ENCODE results near the gene FRAT2. TPM values are rescaled to one million over a fixed set of nuclear protein-coding genes. Genes with fewer than 3 reads are reported as not detected.

The FRAT2 gene
- total RNA-seq, 1 donor from 2014 or later = 11.2 TPM

DNA sequence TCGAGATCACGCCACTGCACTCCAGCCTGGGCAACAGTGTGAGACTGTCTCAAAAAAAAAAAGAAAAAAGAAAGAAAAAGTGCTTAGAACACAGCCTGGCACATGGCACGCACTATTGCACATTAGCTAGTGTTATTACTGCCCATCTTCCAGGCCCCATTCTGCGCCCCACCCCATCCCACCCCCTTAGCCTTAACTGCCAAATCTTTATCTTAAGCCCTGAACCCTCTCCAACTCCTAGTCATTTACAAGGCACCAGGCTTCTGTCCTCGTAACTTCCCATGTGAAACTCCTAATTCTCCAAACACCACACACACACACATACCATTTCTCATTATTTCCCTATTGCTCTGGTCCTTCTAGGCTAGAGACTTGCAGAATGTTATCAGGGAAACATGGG lies 4.8 kb downstream of the FRAT2 start:
- Mint-ChIP-seq H3K4me3 (no peak overlapping the region), H3K4me1 (ENCODE audit: low read depth) (peaks cover 63% of the 10 kb centered on the region), H3K27ac (no peak overlapping the region), H3K27me3 (ENCODE audit: insufficient read depth) (no peaks in the 10 kb centered on the region), H3K9me3 (no peaks in the 10 kb centered on the region), H3K36me3 (ENCODE audit: low read depth) (peaks cover 15% of the 10 kb centered on the region)
- no peak for DNase-seq (ENCODE audit: low spot score)
- intact Hi-C loops (cut with micrococcal nuclease) = loop anchor here (5.0 to 10.0 kb wide), 2 partner anchors 355 to 742 kb away; partner anchors contain the start of gene TM9SF3

DNA sequence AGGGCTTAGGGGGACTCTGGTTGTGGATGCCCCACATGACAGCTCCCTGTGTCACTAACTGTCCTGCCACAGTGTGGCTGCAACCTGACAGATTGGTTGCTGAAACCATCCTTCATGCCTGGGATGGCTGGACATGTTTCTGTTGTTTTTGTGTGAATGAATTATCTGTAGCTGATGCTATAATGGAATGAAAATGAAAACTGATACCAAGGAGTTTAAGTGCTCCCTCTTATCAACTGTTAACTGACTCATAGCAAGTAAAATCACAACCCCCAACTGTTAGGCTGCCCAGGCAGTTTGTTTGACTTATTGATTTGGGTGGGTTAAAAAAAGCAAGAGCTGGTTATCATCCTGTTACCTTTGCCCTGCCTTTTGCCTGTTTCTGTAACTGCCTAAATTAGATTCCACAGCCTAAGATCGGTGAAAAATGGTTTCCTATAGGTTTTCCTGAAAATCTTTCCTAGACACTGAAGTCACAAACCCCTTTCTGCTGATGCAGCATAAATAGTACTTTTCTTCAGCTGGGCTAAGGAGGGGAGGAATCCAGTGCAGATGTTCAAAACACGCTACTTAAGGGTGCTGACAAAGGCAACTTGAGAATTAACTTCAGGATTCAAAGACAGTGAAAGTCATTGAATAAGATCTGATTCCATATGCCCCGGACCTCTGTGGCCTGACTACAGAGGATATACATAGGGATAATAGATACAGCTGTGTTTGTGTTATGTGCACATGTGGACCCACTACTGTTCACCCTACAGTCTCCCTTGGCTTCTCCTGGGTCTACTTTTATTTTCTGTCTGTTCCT lies 5.7 kb downstream of the FRAT2 start:
- peak overlapping the region; percentile 15 for H3K27ac Mint-ChIP-seq
- peaks cover 15% of the 10 kb centered on the region for H3K36me3 Mint-ChIP-seq (ENCODE audit: low read depth)
- intact Hi-C loops (cut with micrococcal nuclease) = no loop called here
- DNase-seq (ENCODE audit: low spot score) = no peak
- no peaks in the 10 kb centered on the region for H3K9me3 Mint-ChIP-seq
- no peak overlapping the region for H3K4me3 Mint-ChIP-seq
- peaks cover 63% of the 10 kb centered on the region for H3K4me1 Mint-ChIP-seq (ENCODE audit: low read depth)
- no peaks in the 10 kb centered on the region for H3K27me3 Mint-ChIP-seq (ENCODE audit: insufficient read depth)

DNA sequence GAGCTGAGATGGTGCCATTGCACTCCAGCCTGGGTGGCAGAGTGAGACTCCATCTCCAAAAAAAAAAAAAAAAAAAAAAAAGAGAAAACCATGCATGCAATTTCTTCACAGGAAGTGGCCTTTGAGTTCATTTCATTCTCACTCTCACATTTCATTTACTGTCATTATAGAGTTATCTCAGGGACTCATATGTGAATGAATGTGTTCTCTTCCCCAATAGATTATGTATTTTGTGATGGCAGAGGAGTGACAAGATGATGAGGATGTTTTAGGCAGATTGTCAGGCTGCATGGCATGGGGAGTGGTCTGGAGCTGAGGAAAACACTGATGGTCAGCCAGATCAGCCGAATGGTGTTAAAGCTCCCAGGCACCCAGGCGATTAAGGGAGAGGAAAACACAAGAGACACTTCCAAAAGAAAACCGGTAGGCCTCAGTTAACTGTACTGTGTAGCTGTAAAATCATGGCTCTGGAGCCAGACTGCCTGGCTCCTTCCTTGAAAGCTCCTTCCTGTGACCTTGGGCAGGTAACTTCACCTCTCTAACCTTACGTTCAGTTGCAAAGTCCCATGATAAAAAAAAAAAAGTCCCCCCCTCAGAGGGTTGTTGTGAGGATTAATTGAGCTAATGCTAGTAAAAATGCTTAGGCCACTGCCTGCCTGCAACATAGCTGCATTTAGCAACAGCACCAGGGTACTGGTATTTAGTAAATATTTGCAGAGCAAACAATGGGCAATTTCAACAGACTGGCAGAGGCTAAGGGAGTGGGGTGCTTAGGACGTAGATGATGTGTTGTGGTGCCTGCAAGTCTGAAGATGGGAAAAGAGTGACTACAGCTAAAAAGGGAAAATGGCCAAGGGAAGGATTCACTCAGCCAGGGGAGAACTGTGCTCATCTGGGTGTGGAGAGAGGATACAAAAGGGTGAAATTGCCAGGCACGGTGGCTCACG lies 6.9 kb downstream of the FRAT2 start:
- intact Hi-C loops (cut with micrococcal nuclease) = no loop called here
- Mint-ChIP-seq H3K27ac (peak overlapping the region; percentile 84), H3K9me3 (no peaks in the 10 kb centered on the region), H3K27me3 (ENCODE audit: insufficient read depth) (no peaks in the 10 kb centered on the region), H3K4me3 (no peak overlapping the region), H3K36me3 (ENCODE audit: low read depth) (peaks cover 15% of the 10 kb centered on the region), H3K4me1 (ENCODE audit: low read depth) (peaks cover 52% of the 10 kb centered on the region)
- no peak for DNase-seq (ENCODE audit: low spot score)

DNA sequence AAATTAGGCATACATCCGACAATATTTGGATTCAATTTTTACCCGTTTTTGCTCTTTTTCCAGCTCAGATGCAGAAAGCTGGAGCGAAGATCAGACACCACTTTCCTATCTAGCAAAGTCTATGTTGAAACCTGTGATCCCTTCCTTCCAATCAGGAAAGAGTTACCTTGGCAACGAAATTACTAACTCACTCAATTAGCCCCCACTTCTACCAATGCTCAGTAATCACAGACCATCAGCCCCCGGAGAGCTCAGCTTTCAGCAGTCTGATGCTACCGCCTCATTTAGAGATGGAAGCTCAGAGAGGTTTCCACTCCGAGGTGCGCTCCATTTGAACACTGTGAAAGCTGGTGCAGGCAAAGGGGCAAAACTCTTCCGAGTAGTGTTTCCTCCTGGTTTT lies 8.8 kb downstream of the FRAT2 start:
- peaks cover 50% of the 10 kb centered on the region for H3K4me1 Mint-ChIP-seq (ENCODE audit: low read depth)
- peaks cover 11% of the 10 kb centered on the region for H3K27me3 Mint-ChIP-seq (ENCODE audit: insufficient read depth)
- no peaks in the 10 kb centered on the region for H3K9me3 Mint-ChIP-seq
- peaks cover 9% of the 10 kb centered on the region for H3K36me3 Mint-ChIP-seq (ENCODE audit: low read depth)
- intact Hi-C loops (cut with micrococcal nuclease) = no loop called here
- no peak overlapping the region for H3K4me3 Mint-ChIP-seq
- no peak overlapping the region for H3K27ac Mint-ChIP-seq
- DNase-seq (ENCODE audit: low spot score) = no peak

DNA sequence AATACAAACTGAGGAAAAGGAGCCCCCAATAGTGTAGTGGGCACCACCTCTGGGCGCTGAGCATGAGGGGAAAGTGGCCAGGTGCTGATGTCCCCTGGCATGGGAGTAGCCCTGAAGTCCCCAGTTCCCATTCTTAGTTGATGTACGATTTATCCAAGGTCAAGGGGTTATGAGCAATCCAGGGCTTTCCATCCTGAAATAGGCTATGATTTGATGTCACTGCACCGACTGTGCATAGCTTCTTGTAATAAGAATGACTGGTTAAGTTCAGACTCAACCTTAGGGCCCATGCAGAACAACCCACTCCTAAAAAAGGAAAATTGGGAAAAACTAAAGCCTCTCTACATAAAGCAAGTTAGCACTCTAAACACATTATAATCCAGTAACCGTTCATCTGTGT lies 11.0 kb downstream of the FRAT2 start:
- H3K27ac Mint-ChIP-seq = no peak overlapping the region
- H3K27me3 Mint-ChIP-seq (ENCODE audit: insufficient read depth) = peaks cover 18% of the 10 kb centered on the region
- no peak for DNase-seq (ENCODE audit: low spot score)
- H3K9me3 Mint-ChIP-seq = no peaks in the 10 kb centered on the region
- peaks cover 4% of the 10 kb centered on the region for H3K36me3 Mint-ChIP-seq (ENCODE audit: low read depth)
- H3K4me3 Mint-ChIP-seq = no peak overlapping the region
- intact Hi-C loops (cut with micrococcal nuclease) = no loop called here
- peaks cover 48% of the 10 kb centered on the region for H3K4me1 Mint-ChIP-seq (ENCODE audit: low read depth)

DNA sequence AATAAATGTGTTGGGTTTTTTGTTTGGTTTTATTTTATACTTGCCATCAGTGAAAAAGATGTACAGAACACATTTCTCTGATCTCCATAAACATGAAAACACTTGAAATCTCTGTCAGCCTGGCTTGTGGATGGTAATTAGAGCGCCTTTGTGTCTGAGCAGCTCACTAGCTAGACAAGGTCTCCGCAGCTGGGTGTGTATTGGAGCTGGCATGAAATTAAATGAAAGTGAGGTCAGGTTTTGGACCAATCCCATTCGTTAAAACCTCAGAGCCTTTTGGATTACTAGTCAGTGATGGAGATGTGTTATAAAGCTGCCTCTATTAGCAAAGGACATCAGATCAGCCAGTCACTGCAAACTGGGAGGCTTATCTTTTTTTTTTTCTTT lies 12.7 kb downstream of the FRAT2 start:
- Mint-ChIP-seq H3K4me1 (ENCODE audit: low read depth) (peaks cover 33% of the 10 kb centered on the region), H3K4me3 (peak overlapping the region; percentile 39), H3K9me3 (no peaks in the 10 kb centered on the region), H3K27me3 (ENCODE audit: insufficient read depth) (peaks cover 19% of the 10 kb centered on the region), H3K36me3 (ENCODE audit: low read depth) (peaks cover 2% of the 10 kb centered on the region), H3K27ac (peak overlapping the region; percentile 48)
- intact Hi-C loops (cut with micrococcal nuclease) = loop anchor here (1.0 to 2.0 kb wide), 2 partner anchors 12 to 177 kb away; partner anchors contain the start of genes MMS19 and UBTD1
- DNase-seq (ENCODE audit: low spot score) = no peak

DNA sequence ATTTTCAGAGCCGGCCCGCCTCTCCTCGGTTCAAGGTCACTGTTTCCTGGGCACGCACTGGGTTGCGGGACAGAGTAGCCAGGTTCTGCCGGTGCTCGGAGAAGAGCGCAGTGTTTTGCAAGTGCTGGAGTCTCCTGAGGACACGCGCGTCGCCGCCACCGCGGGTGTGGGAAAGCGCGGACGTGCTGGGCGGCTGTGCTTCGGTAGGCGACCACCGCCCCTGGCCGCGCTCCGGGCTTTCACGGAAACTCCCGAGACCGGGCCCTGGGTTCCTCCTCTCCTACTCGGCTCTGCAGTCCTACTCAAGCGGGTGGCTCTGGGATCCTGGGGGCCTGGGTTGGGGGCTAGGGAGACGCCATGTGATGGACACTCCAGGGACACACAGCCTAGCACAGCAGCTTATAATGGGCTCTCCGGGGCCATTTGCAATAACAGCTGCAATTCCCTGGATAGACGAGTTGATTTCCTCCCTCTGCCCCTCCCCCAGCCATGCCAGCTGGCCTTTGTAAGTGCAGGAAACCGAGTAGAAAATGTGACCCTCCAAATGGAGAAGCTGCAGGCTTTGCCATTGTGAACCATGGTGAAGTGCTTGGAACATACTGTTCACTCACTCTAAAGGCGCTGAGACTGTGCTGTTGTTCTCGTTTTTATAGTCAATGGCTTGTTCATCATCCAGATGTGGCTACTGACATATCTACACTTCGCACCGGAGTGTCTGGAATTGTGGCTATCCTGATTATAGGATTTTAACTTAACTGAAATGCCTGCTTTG lies 13.3 kb downstream of the FRAT2 start:
- intact Hi-C loops (cut with micrococcal nuclease) = loop anchor here (1.0 to 2.0 kb wide), 2 partner anchors 12 to 178 kb away; partner anchors contain the start of genes MMS19 and UBTD1
- no peak for DNase-seq (ENCODE audit: low spot score)

DNA sequence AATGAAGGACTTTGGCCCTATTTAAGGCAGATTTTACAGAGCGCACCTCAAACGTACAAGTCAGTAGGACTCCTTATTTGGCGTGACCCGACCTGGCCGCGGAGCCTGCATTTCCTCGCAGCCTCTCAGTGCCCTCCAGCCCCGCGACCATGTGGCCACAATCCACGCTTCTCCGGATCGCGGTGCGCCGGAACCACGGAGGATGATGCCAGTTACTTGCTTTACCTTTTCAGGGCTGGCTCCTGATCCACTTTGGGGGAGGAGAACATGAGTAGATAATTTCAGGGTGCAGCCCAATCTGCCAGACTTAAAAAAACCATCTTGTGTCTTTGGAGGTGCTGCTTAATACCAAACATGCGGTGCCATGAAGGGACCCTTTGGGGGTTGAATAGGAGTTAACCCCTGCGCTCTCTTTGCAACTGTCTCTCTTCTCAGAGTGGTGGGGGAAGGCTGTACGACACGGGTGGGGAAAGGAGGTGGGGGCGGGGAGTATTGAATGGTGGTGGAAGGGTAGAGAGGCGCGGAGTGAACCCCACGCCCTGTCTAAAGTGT lies 14.0 kb downstream of the FRAT2 start:
- Mint-ChIP-seq H3K9me3 (no peaks in the 10 kb centered on the region), H3K4me1 (ENCODE audit: low read depth) (peaks cover 26% of the 10 kb centered on the region), H3K4me3 (peak overlapping the region; percentile 87), H3K36me3 (ENCODE audit: low read depth) (peaks cover 2% of the 10 kb centered on the region), H3K27me3 (ENCODE audit: insufficient read depth) (peaks cover 23% of the 10 kb centered on the region), H3K27ac (peak overlapping the region; percentile 86)
- intact Hi-C loops (cut with micrococcal nuclease) = loop anchor here (1.0 to 2.0 kb wide), 2 partner anchors 13 to 178 kb away; partner anchors contain the start of genes MMS19 and UBTD1
- no peak for DNase-seq (ENCODE audit: low spot score)

More for the DNA sequence above, 13.3 kb downstream of the FRAT2 start:
- Mint-ChIP-seq H3K4me3 (peak overlapping the region; percentile 87), H3K9me3 (no peaks in the 10 kb centered on the region), H3K4me1 (ENCODE audit: low read depth) (peaks cover 30% of the 10 kb centered on the region), H3K27me3 (ENCODE audit: insufficient read depth) (peaks cover 19% of the 10 kb centered on the region), H3K36me3 (ENCODE audit: low read depth) (peaks cover 2% of the 10 kb centered on the region), H3K27ac (peak overlapping the region; percentile 86)

DNA sequence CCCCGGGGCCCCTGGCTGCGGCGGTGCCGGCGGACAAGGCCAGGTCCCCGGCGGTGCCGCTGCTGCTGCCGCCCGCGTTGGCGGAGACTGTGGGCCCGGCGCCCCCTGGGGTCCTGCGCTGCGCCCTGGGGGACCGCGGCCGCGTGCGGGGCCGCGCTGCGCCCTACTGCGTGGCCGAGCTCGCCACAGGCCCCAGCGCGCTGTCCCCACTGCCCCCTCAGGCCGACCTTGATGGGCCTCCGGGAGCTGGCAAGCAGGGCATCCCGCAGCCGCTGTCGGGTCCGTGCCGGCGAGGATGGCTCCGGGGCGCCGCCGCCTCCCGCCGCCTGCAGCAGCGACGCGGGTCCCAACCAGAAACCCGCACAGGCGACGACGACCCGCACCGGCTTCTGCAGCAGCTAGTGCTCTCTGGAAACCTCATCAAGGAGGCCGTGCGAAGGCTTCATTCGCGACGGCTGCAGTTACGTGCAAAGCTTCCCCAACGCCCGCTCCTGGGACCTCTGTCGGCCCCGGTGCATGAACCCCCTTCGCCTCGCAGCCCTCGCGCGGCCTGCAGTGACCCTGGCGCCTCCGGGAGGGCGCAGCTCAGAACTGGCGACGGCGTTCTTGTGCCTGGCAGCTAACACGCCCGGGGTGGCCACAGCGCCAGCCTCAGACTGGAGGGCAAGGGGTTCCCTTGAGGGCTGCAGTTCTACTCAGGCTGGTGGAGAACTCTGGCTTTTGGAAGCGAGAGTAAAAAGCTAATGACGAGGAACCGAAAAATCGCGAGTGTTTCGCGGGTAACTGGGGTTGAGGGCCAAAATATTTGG lies 14.7 kb downstream of the FRAT2 start:
- Mint-ChIP-seq H3K36me3 (ENCODE audit: low read depth) (peaks cover 2% of the 10 kb centered on the region), H3K27me3 (ENCODE audit: insufficient read depth) (peaks cover 24% of the 10 kb centered on the region), H3K9me3 (no peaks in the 10 kb centered on the region), H3K4me1 (ENCODE audit: low read depth) (peaks cover 26% of the 10 kb centered on the region), H3K4me3 (peak overlapping the region; percentile 87), H3K27ac (peak overlapping the region; percentile 86)
- peak; percentile 39 for DNase-seq (ENCODE audit: low spot score)
- intact Hi-C loops (cut with micrococcal nuclease) = loop anchor here (1.0 to 5.0 kb wide), 3 partner anchors 81 to 322 kb away; partner anchors contain the start of genes MMS19, PI4K2A, RRP12 and UBTD1

DNA sequence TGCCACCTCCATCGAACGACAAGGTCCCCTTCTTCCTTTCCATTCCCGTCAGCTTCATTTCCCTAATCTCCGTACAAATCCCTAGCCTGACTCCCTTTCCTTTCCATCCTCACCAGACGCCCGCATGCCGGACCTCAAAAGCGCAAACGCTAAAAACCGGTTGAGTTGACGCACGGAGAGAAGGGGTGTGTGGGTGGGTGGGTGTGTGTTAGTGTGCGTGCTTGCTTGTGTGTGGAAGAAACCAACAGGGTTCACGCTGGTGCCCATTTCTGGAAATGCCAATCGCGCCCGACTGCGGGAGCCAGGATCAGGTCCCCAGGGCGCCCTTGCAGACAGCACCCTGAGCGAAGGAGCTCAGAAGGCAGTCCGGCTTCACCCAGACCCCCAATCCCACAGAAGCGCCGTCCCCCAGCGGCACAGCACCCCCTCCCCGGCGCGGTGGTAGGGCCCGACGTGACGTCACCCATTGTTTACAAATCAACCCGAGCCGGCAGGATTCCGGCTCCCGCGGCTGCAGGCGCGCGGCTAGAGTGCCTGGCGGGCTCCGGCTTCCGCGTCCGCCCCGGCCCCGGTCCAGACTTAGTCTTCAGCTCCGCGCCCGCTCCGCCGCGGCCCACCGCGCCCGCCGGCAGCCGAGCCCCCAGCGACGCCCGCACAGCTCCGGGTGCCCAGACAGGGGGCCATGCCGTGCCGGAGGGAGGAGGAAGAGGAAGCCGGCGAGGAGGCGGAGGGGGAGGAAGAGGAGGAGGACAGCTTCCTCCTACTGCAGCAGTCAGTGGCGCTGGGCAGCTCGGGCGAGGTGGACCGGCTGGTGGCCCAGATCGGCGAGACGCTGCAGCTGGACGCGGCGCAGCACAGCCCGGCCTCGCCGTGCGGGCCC lies 15.5 kb downstream of the FRAT2 start, which contains the start of gene FRAT1:
FRAT1 (plus strand) TSS at position 500 of the 880 bp plus-strand sequence; CDS start at position 683, 183 bp downstream.
- Mint-ChIP-seq H3K27me3 (ENCODE audit: insufficient read depth) (peaks cover 24% of the 10 kb centered on the region), H3K36me3 (ENCODE audit: low read depth) (peaks cover 2% of the 10 kb centered on the region), H3K4me3 (peak within 1 kb of the TSS; percentile 87), H3K27ac (peak within 1 kb of the TSS; percentile 97), H3K9me3 (no peaks in the 10 kb centered on the region), H3K4me1 (ENCODE audit: low read depth) (peaks cover 26% of the 10 kb centered on the region)
- DNase-seq (ENCODE audit: low spot score) = peak; percentile 86
- intact Hi-C loops (cut with micrococcal nuclease) = loop anchor here (1.0 to 5.0 kb wide), 3 partner anchors 27 to 323 kb away; partner anchors contain the start of genes ARHGAP19, PI4K2A and RRP12

All from activated T-helper 1 cell treated with anti-CD3 and anti-CD28 coated beads, Interleukin-12 subunit alpha, Interleukin-12 subunit beta, Interleukin-2, Interleukin-4 antibody, amounts not matched to agents 30 ng/mL and 10 ng/mL and 1 ng/mL, durations not matched to agents 14 hours and 24 hours and 36 hours (primary cell).